GM20000 (cell line): ENCODE data around the gene GAR1.
"Not testable (repeated sequence)": the region's sequence is repeated elsewhere in the genome, so short reads cannot be mapped to it uniquely, and the experiment has no call there.

Experiments
- DNase-seq: peaks from one replicate; pipeline ENCODE4 v3.0.0; 2012; ENCODE audit warnings: low spot score
- TF ChIP-seq, protein P1 (sequence below): IDR thresholded peaks from 2 replicates; pipeline ENCODE4 v1.5.1; 2012; ENCODE audit warnings: mild to moderate bottlenecking, control low read depth; ENCODE audit errors: extremely low read depth, missing control alignments

GAR1 gene

DNA sequence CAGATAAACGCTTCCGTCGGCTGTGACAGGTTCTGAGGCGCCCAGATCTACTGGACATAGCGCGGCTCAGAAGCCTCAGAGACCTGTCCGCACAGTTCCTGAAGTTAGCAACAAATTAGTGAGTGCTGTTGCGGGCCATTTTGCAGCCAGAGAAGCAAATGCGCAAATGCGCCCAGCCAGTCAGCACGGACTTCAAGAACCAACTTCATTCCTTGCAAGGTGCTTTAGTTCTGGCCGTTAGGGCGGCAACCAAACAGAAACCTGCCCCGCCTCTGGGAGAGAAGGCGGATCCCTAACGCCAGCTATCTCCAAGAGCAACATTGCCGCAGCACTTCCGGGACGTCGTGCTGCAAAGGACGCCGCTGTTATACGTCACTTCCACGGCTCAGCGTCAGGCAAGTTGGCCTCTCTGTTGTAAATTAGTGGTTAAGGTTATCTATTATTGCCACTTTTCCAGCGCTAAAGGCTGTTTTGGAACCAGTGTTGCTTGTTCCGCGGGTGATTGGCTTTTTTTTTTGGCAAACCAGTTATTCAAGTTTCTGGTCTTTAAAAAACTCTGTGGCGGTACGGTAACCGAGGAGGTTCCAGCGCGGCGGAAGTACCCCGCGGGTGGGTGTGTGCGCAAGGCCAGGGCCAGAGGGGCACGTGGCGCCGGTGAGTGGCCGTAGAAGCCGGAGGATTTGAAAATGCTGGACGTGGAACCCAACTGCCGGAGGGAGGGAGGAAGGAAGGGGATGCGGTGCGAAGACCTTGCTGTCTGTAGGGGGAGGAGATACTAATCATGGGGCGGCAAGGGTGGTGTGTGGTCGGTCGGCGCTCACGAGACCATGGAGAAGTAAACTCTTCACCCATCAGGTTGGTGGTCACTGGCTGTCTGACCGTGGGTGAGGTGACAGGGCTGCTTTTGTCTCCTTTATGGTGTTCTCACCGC, at the start of gene GAR1:
TSS of gene GAR1 (plus strand) at position 612 of the 931 bp plus-strand sequence. CDS start 403 bp downstream, outside the sequence.
- peak; percentile 89 for DNase-seq
- TF ChIP-seq, protein P1, sequence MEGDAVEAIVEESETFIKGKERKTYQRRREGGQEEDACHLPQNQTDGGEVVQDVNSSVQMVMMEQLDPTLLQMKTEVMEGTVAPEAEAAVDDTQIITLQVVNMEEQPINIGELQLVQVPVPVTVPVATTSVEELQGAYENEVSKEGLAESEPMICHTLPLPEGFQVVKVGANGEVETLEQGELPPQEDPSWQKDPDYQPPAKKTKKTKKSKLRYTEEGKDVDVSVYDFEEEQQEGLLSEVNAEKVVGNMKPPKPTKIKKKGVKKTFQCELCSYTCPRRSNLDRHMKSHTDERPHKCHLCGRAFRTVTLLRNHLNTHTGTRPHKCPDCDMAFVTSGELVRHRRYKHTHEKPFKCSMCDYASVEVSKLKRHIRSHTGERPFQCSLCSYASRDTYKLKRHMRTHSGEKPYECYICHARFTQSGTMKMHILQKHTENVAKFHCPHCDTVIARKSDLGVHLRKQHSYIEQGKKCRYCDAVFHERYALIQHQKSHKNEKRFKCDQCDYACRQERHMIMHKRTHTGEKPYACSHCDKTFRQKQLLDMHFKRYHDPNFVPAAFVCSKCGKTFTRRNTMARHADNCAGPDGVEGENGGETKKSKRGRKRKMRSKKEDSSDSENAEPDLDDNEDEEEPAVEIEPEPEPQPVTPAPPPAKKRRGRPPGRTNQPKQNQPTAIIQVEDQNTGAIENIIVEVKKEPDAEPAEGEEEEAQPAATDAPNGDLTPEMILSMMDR: no peak

DNA sequence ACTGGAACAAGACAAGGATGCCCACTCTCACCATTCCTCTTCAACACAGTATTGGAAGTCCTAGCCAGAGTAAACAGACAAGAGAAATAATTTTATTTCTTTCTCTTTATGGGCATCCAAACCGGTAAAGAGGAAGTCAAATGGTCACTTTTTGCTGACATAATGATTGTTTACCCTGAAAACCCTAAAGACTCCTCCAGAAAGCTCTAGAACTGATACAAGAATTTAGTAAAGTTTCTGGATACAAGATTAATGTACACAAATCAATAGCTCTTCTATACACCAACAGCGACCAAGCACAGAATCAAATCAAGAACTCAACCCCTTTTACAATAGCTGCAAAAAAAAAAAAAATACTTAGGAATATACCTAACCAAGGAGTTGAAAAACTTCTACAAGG, 33.5 kb upstream of the GAR1 start:
- DNase-seq: not testable (repeated sequence)

- TF ChIP-seq, protein P1: no peak
- DNase-seq: no peak
Observed at GRCh38 chr4:109786846-109787245, 28.7 kb upstream of the GAR1 start.

DNA sequence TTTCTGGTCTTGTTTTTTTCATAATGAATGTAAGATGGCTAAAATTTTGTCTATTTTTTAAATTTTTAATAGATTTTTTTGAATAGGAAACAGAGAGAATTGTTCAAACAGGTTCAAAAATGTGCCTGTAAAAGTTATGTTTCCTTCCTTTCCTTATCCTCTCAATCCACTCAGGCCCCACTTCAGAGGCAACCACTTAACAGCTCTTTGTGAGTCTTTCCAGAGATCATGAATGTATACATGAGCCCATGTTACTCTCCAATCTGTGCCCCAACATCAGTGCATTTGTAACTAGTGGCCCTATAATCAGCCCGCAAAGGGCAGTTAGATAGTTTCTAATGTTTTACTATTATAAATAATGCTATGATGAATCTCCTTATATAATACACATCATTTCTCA, 27.8 kb upstream of the GAR1 start:
- TF ChIP-seq, protein P1: no peak
- DNase-seq: no peak

GRCh38 chr4:109795059-109795458, 20.5 kb upstream of the GAR1 start:
- TF ChIP-seq, protein P1: no peak
- DNase-seq: no peak

DNA sequence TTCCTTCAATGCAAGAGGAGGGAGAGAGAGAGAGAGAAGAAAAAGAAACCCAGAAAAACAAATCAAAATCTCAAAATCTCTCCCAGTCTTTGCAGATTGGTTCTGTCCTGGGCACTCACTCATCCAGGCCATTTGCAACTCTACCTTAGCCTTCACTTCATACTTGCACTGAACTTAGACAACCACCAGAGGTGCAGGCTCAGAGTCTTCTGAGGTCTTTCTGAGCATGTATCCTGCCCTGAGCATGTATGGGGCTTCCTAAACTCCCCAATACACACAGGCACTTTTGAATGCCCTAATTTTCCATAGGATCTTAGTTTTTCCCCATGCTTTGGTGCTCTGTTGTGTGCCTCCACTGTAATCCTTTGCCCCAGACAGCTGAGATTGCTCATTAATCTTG, 16.7 kb upstream of the GAR1 start:
- TF ChIP-seq, protein P1: no peak
- DNase-seq: no peak

DNA sequence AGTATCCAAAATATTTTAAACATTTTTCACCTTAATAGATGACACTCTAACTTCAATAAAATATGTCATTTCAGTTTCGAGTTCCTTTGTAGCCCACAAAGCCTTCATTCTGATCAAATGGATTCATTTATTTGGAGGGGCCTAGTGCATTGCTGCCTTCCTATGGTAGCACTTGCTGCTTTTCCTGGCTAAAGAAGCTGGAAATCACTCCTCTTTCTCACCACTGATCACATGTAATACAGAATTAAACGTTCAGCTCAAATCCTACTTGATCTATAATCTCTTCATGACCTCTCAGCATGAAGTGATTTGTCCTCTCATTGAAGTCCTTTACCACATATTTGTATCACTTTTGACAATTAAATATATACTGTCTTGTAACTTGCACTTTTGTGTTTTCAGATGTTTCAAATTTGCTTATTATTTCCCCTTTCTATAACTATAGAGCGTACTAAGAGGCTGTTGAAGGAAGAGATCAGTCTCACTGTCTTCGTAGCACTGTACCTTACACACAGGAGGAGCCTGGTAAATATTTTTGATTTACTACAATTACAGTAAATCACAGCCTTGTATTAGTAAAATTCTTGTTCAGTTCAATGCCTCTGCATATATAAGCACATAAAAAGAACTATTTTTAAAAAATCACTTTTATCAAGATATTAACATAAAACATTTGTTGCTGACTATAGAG, 14.3 kb upstream of the GAR1 start:
- DNase-seq: no peak
- TF ChIP-seq, protein P1: no peak
